Esophagus muscularis mucosa (tissue), 3 donors: ENCODE data around the gene SMARCE1.

Experiments used
- CTCF ChIP-seq, 3 experiments: fragments of 200-600 bp in 2 of 3; fragments of 450-650 bp in 1 of 3; sonication (generic) in 2 of 3; IDR thresholded peaks; one replicate each; pipeline ENCODE4 v1.5.1; 2017 to 2019; ENCODE audit warnings: antibody characterized with exemption in 3 of 3, mild to moderate bottlenecking in 2 of 3, moderate library complexity in 1 of 3
- POLR2A ChIP-seq: fragments of 450-650 bp; IDR thresholded peaks from one replicate; pipeline ENCODE4 v1.6.1; 2017; ENCODE audit warnings: antibody characterized with exemption, moderate library complexity, mild to moderate bottlenecking, low read depth
- POLR2AphosphoS5 ChIP-seq, 2 donors: sonication (generic); formaldehyde crosslinking; IDR thresholded peaks; one replicate each; pipeline ENCODE4 v1.6.1; 2017; ENCODE audit warnings: antibody characterized with exemption in 2 of 2

GRCh38 chr17:40678902-40679522 is 31.4 kb upstream of the SMARCE1 start:
- TF ChIP-seq POLR2A (no peak), POLR2AphosphoS5 (IDR thresholded peaks at IDR 0.05) (no peak), CTCF (IDR thresholded peaks at IDR 0.05) (no peak)
